ENCODE measurements around the gene PPP1R3G. TPM values are rescaled to one million over a fixed set of nuclear protein-coding genes. Genes with fewer than 3 reads are reported as not detected.

The PPP1R3G gene
- total and polyA plus RNA-seq, 2 of the 13 experiments (the other 11 are each of a cell fraction or from before 2014, with no cell fraction given): 1.2 to 1.3 TPM

GRCh38 chr6:5119090-5119951 is 34.2 kb downstream of the PPP1R3G start (continued):
- TF ChIP-seq IRF1 (CRISPR knock-in tag; IDR thresholded peaks at IDR 0.05; ENCODE audit: low read depth) (no peak), GLI4 (CRISPR knock-in tag; IDR thresholded peaks at IDR 0.05; ENCODE audit: borderline replicate concordance) (peak; percentile 66; the same call in 1 of the 2 replicates), ZNF382 (CRISPR knock-in tag; IDR thresholded peaks at IDR 0.05; ENCODE audit: borderline replicate concordance) (no peak), ZNF619 (CRISPR knock-in tag; IDR thresholded peaks at IDR 0.05) (0 out of 2 replicates have a peak, but pooled peaks have one; percentile 37), KIAA2018 (CRISPR knock-in tag; IDR thresholded peaks at IDR 0.05; ENCODE audit: borderline replicate concordance) (no peak), ZNF367 (CRISPR knock-in tag; IDR thresholded peaks at IDR 0.05; ENCODE audit: borderline replicate concordance) (no peak), RFX3 (CRISPR knock-in tag; IDR thresholded peaks at IDR 0.05) (no peak), ZNF687 (CRISPR knock-in tag; IDR thresholded peaks at IDR 0.05) (peak; percentile 34), NFIC (IDR thresholded peaks at IDR 0.05; ENCODE audit: low read length) (no peak), ZNF83 (CRISPR knock-in tag; IDR thresholded peaks at IDR 0.05; ENCODE audit: borderline replicate concordance) (no peak), SAFB2 (CRISPR knock-in tag; IDR thresholded peaks at IDR 0.05; ENCODE audit: borderline replicate concordance, low read depth) (no peak), CBX5 (CRISPR knock-in tag; IDR thresholded peaks at IDR 0.05; ENCODE audit: borderline replicate concordance) (no peak), CBFB (CRISPR knock-in tag; IDR thresholded peaks at IDR 0.05) (no peak)
